GM03348 (cell line): ENCODE data around the gene GTF3C6.
"Not testable (repeated sequence)": the region's sequence is repeated elsewhere in the genome, so short reads cannot be mapped to it uniquely, and the experiment has no call there.

ENCODE experiments used
- DNase-seq: peaks from one replicate; pipeline ENCODE4 v3.0.0; 2012; ENCODE audit warnings: low spot score

GTF3C6 gene, protein sequence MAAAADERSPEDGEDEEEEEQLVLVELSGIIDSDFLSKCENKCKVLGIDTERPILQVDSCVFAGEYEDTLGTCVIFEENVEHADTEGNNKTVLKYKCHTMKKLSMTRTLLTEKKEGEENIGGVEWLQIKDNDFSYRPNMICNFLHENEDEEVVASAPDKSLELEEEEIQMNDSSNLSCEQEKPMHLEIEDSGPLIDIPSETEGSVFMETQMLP

GRCh38 chr6:110958329-110959192 lies at the start of gene GTF3C6:
TSS of gene GTF3C6 (plus strand) at chr6:110958706. CDS start at chr6:110958770, 64 bp downstream.
- DNase-seq = peak; percentile 94

DNA sequence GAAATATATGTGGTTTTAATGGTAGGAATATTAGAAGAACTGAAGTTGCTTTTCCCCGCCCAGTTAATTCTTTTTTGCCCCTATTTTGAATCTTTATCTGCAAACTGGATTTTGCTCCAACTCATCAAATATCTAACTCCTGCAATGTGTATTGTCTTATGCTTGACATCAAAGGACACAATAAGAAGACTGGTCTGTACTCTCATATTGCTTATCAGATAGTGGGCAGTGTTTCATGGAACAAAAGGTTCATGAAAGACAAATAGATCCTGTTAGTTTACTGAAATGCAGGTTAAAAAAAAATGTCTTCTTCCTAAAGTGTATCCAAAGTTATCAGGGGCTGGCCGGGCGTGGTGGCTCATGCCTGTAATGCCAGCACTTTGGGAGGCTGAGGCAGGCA lies 27.7 kb upstream of the GTF3C6 start:
- no peak for DNase-seq

DNA sequence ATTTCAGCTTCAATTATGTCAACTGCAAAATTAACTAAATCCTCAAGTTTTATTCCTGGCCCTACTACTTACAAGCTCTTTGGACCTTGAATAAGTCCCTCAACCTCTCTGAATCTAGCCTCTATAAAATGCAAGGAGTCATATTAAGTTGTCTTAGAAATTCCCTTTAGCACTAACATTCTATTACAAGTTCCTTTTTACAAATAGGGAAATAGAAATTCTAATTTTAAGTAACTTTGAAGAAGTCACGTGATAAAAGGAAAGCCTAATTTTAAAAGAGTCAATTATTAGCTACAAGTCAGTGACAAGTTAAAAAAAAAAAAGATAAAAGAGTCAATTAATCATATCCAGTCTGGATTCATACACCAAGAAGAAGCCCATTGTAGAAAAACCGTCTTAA lies 24.6 kb upstream of the GTF3C6 start:
- DNase-seq = no peak

DNA sequence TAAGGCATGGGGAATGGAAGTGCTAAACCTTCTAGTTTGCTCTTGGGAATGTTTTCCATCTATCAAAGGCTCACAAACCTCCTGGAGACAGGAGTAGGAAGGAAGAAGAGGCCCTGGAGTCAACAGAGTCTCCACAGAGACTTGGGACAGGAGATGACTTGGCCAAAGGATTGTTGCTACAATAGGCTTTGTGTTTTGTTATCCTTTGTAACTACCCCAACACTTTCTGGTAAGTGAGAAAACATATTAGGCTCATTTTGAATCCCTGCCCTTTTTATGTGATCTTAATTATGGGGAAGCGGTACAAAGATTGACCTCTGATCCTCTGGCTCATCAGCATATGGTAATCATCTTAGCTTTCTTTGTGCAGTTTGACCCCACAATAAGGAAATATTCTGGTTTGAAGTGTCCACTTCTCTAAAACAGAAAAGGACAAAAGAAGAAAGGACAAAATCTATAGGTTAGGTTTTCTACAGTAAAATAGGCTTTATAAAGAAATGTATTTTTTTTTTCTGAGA lies 24.1 kb upstream of the GTF3C6 start:
- DNase-seq = no peak

DNA sequence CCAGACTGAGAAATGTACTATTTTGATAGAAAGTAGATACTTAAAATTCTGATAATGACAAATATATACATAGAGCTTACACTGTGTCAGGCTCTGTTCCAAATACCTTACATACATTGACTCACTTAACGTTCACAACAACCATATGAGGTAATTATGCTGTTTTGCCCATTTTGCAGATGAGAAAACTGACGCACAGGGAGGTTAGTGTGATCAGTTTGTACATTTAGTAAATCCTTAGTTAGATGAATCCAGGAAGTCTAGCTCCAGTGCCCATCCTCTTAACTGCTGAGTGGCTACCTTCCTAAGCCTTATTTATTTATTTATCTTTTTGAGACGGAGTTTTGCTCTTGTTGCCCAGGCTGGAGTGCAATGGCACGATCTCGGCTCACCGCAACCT lies 23.3 kb upstream of the GTF3C6 start:
- no peak for DNase-seq

DNA sequence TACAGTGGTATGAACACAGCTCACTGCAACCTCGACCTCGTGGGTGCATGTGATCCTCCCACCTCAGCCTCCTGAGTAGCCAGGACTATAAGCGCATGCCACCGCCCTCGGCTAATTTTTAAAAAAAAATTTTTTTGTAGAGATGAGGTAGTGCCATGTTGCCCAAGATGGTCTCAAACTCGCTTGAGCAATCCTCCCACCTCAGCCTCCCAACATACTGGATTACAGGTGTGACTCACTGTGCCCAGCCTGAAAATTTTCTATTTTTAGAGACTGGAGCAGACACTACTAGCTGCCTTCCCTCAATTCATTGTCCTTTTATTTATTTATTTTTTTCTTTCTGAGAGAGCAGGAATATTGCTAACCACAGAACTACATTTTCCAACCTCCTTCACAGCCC lies 20.3 kb upstream of the GTF3C6 start:
- DNase-seq = no peak

DNA sequence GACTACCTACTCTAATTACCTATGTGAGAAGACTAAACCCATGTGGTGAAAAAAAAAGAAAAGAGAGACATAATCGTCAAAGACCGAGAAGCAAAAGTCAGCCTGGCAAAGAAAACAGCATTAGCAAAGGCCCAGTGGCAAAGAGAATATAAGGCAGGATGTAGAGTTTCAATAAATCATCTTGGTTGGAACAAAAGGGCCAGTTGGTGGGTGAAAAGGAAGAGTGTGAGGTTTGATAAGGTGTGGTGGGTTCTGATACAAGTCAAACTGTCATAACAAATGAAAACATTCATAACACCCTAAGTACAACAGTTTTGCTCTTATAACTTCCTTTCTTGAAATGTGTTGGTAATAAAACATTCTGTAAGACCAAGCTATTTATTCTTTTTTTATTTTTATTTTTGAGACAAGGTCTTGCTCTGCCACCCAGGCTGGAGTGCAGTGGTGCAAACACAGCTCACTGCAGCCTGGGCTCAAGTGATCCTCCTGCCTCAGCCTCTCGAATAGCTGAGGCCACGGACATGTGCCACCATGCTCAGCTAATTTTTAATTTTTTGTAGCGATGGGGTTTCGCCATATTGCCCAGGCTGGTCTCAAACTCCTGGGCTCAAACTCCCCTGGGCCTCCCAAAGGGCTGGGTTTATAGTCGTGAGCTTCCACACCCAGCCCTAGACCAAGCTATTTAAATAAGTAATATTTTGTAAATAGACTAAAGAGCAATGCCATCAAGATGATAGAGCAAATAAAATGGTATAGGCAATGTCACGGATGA lies 18.9 kb upstream of the GTF3C6 start:
- DNase-seq = no peak

- peak; percentile 74 for DNase-seq
These were observed 13.8 kb upstream of the GTF3C6 start for GRCh38 chr6:110944681-110945151.

DNA sequence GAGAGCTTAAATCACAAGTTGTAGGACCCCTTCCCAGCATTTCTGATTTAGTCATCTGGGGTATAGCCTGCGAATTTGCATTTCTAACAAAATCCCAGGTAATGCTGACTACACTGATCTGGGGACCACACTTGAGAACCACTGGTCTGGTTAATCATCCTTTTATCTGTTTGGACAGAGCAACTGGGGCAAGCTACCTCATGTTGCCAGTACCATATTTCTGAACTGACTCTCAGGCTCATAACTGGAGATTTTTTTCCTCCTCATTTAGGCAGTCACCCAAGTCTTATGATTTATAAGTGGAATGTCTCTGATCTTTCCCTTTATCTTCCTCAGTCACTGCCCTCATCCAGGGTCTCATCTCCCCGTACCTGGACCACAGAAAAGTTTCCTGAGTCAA lies 12.0 kb upstream of the GTF3C6 start:
- DNase-seq = no peak

DNA sequence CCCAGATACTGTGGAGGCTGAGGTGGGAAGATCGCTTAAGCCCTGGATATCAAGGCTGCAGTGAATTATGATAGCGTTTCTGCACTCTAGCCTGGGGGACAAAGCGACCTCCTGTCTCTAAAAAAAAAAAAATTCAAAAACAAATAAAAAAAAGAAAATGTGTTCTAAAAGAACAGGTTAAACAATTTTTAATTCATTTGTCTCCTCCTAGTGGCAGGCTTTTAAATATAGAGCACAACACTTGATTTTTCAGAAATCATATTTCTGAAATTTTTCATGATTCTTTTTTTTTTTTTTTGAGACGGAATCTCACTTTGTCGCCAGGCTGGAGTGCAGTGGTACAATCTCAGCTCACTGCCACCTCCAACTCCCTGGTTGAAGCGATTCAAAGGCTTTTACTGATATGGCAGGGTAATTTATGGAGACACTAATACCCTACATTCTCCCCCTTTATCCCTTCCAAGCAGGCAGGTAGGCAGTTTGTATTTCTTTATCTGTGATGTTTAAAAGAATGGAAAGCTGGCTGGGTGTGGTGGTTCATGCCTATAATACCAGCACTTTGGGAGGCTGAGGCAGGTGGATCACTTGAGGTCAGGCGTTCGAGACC lies 8.7 kb upstream of the GTF3C6 start:
- DNase-seq = peak; percentile 46

DNA sequence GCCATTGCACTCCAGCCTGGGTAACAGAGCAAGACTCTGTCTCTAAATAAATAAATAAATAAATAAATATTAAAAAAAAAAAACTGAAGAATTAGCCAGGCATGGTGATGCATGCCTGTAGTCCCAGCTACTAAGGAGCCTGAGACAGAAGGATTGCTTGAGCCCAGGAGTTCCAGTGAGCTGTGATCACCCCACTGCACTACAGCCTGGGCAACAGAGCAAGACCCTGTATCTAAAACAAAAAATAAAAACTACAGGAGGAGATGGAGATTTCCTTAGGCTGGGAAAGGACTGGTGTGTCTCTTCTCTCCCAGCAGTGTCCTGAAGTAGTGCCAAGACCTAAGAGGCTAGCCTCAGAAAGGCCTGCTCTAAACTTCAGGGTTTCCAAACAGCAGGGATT lies 8.1 kb upstream of the GTF3C6 start:
- DNase-seq = no peak

DNA sequence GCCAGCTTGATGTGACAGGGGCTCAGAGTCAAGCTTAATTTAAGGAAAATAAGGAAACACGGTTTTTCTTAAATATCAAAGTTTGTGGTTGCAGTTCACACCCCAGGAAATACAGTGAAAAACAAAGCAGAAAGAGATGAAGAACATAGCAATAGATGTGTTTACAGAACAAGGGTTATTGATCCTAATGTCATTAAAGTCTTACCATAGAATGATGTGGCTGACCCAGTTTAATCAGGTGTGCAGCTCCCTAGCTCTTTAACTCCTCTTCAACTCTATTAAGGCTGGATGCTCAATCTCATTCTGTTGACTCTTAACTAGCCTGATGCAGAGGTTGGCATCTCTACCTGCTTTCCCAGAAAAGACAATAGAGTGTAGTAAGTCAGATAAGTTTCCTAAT lies 7.5 kb upstream of the GTF3C6 start:
- no peak for DNase-seq

DNA sequence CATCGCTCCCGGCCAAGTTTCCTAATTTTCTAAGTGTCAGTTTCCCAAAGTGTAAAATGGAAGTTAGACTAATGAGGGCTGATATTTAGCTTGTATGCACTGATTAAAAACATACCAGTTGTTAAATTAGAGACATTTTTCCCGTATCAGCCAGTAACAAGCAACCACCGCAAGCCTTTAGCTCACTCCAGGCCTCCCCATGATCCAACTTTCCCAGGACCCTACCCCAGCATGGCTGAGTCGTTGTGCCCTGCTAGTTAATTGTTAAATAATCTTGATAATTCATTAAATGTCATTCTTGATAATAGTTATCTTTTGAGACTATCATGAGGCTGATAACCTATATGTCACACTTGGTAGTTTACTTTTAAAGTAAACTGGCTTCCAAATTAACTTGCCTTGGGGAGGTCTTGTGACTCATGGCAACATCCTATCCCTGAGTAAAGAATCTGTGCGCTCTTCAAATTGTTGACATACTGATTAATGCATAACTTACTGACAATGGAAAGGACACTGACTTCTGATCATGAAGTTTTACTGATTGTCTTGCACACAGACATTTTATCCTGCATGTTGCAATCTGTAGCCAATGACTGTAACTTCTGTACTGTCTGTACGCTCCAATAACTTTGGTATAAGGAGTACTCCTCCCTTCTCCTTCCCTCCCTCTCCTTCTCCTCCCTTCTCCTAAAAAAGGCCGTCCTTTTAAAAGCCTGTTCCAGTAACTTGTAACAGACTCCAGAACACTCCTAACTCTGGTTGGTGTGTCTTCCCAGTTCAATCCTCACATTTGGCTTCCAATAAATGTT lies 6.3 kb upstream of the GTF3C6 start:
- peak; percentile 54 for DNase-seq

GRCh38 chr6:110953633-110954303 lies 4.7 kb upstream of the GTF3C6 start:
- no peak for DNase-seq

DNA sequence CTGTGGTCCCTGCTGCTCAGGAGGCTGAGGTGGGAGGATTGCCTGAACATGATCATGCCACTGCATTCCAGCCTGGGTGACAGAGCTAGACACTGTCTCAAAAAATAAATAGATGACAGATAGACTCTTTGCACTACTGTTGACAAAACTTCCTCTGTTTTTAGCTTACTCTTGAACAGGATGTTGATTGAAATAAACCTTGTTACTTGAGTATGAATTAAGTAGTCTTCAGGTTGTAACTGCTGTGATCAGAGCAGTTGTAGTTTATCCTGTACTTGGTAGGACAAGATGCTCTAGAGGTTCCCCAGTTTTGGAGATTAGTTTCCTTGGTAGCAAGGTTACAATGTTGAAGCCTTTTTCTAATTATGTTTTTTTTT lies 1.5 kb downstream of the GTF3C6 start:
- no peak for DNase-seq

DNA sequence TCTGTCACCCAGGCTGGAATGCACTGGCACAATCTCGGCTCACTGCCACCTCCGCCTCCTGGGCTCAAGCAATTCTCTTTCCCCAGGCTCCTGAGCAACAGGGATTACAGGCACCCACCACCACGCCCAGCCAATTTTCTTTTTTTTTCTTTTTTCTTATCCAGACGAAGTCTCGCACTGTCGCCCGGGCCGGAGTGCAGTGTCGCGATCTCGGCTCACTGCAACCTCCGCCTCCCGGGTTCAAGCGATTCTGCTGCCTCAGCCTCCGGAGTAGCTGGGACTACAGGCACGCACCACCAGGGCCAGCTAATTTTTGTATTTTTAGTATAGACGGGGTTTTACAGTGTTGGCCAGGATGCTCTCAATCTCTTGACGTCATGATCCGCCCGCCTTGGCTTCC lies 4.1 kb downstream of the GTF3C6 start:
- DNase-seq = not testable (repeated sequence)

DNA sequence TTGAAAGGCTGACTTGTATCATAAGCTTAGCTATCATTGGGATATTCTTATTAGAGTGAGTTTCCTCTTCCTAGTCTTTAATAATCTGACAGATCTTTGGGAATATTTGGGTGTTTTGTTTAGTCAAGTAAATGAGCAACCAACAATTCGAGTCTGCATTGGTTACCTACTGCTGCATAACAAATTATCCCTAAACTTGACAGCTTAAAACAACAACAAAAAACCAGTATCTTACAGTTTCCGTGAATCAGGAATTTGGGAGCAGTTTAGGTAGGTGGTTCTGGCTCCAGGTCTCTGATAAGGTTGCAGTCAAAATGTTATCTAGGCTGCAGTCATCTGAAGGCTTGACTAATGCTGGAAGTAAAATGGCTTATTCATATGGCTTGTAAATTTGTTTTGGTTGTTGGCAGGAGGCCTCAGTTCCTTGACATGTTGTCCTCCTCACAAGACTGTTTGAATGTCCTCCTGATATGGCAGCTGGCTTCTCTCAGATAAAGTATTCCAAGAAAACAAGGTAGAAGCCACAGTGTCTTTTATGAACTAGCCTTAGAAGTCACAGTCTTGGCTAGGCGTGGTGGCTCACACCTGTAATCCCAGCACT lies 7.2 kb downstream of the GTF3C6 start:
- no peak for DNase-seq

DNA sequence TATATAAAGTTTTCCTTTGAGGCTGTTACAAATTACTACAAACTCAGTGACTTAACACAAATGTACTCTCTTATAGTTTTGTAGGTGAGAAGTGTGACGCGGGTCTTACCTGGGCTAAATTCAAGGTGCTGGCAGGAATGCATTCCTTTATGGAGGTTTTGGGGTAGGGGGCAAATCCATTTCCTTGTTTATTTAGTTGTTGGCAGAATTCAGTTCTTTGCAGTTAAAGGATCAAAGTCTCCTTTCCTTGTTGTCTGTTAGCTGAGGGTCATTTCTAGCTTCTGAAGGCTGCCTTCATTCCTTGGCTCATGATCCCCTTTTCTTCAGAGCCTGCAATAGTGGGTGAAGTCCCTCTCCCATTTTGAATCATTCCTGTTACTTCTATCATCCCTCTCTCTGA lies 10.2 kb downstream of the GTF3C6 start:
- DNase-seq = not testable (repeated sequence)

DNA sequence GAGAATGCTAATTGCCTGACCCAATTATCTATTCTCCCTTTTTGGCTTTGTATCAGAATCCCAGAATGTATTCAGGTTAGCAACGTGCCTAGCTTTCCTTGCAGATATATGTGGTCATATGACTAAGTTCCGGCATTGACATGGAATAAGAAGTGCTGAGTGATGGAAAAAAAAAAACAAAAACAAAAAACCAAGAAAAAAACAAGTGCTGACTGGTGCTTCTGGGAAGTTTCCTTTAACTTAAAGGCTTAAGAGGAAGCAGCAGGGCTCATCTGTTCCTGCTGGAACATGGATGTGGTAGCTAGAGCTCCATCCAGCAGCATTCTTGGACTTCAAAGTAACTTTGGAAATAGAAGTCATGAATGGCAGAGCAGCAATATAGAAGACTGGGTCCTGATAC lies 13.0 kb downstream of the GTF3C6 start:
- DNase-seq = no peak

DNA sequence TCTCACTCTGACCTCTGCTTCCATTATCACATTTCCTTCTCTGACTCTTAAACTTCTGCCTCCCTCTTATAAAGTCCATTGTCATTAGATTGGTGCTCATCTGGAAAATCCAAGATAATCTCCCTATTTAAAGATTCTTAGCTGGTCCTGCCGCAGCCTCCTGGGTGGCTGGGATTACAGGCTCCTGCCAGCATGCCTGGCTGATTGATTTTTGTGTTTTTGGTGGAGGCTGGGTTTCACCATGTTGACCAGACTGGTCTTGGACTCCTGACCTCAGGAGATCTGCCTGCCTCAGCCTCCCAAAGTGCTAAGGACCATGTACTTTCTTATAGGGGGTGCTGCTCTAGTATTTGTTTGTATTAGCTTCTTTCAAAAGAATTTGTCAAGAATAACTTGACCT lies 18.1 kb downstream of the GTF3C6 start:
- DNase-seq = no peak
